ENCODE data around the gene NR3C2. TPM values are rescaled to one million over a fixed set of nuclear protein-coding genes. Genes with fewer than 3 reads are reported as not detected.

NR3C2 gene
- total RNA-seq, 1 experiment from 2014 or later: 0.26 TPM

DNA sequence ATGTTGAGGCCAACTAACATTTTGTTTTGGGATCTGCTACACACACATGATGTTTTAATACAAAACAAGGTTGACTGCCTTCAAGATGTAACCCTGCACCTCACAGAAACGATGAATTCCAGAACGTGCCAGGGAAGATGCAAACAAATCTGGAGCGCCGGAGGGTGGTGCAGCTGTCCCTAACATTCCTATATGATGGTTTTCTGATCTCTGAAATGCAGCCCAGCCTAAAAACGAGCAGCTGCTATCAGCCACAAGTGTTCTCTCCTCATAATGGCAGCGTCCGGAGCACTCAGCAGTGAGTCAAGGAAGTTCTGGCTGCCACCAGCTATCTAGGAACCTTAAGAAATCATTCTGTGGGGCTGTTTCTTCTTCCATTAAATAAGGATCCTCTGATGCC lies 333.4 kb downstream of the NR3C2 start:
- no TSS peak for BruUV-seq (replicated peaks)

DNA sequence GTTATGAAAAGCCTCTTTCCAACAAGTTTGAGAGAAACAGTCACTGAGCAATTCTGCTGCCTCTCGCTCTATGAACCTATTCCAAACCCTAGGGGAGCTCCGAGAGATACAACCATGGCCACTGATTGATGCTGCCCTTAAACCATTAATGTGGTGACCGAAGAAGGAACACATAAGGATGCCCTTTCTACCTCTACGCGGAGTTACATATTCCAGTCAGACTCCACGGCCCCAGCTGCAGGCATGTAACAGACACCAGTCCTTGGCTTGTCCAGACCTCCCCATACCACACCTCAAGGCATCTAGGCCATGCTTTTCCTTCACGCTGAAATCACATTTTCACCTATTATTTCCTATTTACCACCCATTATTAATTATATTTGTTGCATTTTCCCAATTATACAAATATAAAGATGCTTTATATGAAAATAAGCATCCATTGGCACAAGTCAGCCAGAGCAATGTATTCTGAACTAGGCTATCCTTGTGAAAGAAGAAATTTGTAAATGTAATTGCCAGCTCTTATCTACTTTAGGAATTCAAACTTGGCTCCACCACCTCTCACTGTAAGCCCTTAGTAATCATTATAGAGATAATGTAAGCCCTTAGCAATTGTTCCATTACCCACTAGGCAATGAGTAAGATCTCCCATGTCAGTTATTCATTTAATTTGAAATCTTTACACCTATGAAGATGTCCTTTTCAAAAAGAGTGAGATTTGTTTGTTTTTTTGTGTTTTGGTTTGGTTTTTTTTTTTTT lies 338.4 kb downstream of the NR3C2 start:
- Histone ChIP-seq H3K4me3 (ENCODE audit: low read depth in 2 of 2, low read length in 2 of 2) (no peak overlapping the region), H3K9me3 (ENCODE audit: control insufficient read depth, insufficient read depth, low read depth, low read length) (no peaks in the 10 kb centered on the region), H3K4me1 (ENCODE audit: control insufficient read depth, insufficient read depth, low read length) (no peaks in the 10 kb centered on the region), H3K36me3 (ENCODE audit: control insufficient read depth, insufficient read depth, low read length) (no peaks in the 10 kb centered on the region), H3K27me3 (ENCODE audit: control insufficient read depth, insufficient read depth, low read length) (peaks cover 2% of the 10 kb centered on the region; the same call in 1 of the 2 replicates), H3K27ac (ENCODE audit: low read length) (no peak overlapping the region)
- in situ Hi-C loops (cut with HindIII; ENCODE audit: low pct_unique_long_range_greater_than_20kb, low sequenced_read_pairs) (no loop called here), intact Hi-C loops (cut with micrococcal nuclease; ENCODE audit: unreplicated experiment) (no loop called here)
- DNase-seq (ENCODE audit: low read depth, low spot score) (no peak), ATAC-seq (no peak)
- no TSS peak for BruUV-seq (replicated peaks)
- TF ChIP-seq POLR2AphosphoS5 (IDR thresholded peaks at IDR 0.05; ENCODE audit: low read depth, low read length): no peak
- CTCF ChIA-PET: no interaction called here
- POLR2A ChIA-PET: no interaction called here

More for the DNA sequence above, 333.4 kb downstream of the NR3C2 start:
- in situ Hi-C loops (cut with HindIII; ENCODE audit: low pct_unique_long_range_greater_than_20kb, low sequenced_read_pairs) (no loop called here), intact Hi-C loops (cut with micrococcal nuclease; ENCODE audit: unreplicated experiment) (no loop called here)
- no peaks in the 10 kb centered on the region for H3K4me1 ChIP-seq (ENCODE audit: control insufficient read depth, insufficient read depth, low read length)
- no peak for DNase-seq (ENCODE audit: low read depth, low spot score)
- no peaks in the 10 kb centered on the region for H3K36me3 ChIP-seq (ENCODE audit: control insufficient read depth, insufficient read depth, low read length)
- CTCF ChIA-PET: no interaction called here
- POLR2A ChIA-PET: no interaction called here
- no peaks in the 10 kb centered on the region for H3K27me3 ChIP-seq (ENCODE audit: control insufficient read depth, insufficient read depth, low read length)
- ATAC-seq: no peak
- no peaks in the 10 kb centered on the region for H3K9me3 ChIP-seq (ENCODE audit: control insufficient read depth, insufficient read depth, low read depth, low read length)
- TF ChIP-seq POLR2AphosphoS5 (IDR thresholded peaks at IDR 0.05; ENCODE audit: low read depth, low read length): no peak
- no peak for TF ChIP-seq SIN3A (IDR thresholded peaks at IDR 0.05; ENCODE audit: borderline replicate concordance, insufficient read depth, low read depth, low read length)
- no peak for TF ChIP-seq TCF7L2 (IDR thresholded peaks at IDR 0.05; ENCODE audit: low read depth, low read length)
- TF ChIP-seq, protein P1, sequence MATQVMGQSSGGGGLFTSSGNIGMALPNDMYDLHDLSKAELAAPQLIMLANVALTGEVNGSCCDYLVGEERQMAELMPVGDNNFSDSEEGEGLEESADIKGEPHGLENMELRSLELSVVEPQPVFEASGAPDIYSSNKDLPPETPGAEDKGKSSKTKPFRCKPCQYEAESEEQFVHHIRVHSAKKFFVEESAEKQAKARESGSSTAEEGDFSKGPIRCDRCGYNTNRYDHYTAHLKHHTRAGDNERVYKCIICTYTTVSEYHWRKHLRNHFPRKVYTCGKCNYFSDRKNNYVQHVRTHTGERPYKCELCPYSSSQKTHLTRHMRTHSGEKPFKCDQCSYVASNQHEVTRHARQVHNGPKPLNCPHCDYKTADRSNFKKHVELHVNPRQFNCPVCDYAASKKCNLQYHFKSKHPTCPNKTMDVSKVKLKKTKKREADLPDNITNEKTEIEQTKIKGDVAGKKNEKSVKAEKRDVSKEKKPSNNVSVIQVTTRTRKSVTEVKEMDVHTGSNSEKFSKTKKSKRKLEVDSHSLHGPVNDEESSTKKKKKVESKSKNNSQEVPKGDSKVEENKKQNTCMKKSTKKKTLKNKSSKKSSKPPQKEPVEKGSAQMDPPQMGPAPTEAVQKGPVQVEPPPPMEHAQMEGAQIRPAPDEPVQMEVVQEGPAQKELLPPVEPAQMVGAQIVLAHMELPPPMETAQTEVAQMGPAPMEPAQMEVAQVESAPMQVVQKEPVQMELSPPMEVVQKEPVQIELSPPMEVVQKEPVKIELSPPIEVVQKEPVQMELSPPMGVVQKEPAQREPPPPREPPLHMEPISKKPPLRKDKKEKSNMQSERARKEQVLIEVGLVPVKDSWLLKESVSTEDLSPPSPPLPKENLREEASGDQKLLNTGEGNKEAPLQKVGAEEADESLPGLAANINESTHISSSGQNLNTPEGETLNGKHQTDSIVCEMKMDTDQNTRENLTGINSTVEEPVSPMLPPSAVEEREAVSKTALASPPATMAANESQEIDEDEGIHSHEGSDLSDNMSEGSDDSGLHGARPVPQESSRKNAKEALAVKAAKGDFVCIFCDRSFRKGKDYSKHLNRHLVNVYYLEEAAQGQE (IDR thresholded peaks at IDR 0.05; ENCODE audit: insufficient read depth in 1 of 2, low read depth in 2 of 2, low read length in 1 of 2): no peak
- no peak overlapping the region for H3K27ac ChIP-seq (ENCODE audit: low read length)
- H3K4me3 ChIP-seq (ENCODE audit: low read depth in 2 of 2, low read length in 2 of 2): no peak overlapping the region

DNA sequence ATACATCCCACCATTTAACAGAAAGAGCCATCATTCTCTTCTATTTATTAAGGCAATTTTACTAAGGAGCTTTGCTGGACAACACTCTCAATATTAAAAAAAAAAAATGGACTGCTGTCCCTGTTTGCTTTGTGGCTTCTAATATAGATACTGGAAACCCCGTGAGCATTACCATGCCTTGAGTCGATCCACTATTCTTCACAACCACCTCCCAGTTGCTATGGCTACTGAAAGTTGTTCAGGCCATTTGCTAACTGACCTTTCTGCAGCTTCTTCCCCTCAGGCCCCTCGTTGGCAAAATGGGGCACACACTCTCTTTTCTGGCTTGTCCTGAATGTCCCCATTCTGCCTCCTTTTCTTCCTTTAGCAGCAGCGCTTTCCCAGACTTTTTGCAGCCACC lies 340.4 kb downstream of the NR3C2 start:
- no peak for DNase-seq (ENCODE audit: low read depth, low spot score)
- H3K4me1 ChIP-seq (ENCODE audit: control insufficient read depth, insufficient read depth, low read length): no peaks in the 10 kb centered on the region
- ATAC-seq: no peak
- peaks cover 2% of the 10 kb centered on the region; the same call in 1 of the 2 replicates for H3K27me3 ChIP-seq (ENCODE audit: control insufficient read depth, insufficient read depth, low read length)
- no peak overlapping the region for H3K4me3 ChIP-seq (ENCODE audit: low read depth in 2 of 2, low read length in 2 of 2)
- CTCF ChIA-PET: no interaction called here
- intact Hi-C loops (cut with micrococcal nuclease; ENCODE audit: unreplicated experiment) (no loop called here), in situ Hi-C loops (cut with HindIII; ENCODE audit: low pct_unique_long_range_greater_than_20kb, low sequenced_read_pairs) (no loop called here)
- BruUV-seq (replicated peaks): no TSS peak
- TF ChIP-seq POLR2AphosphoS5 (IDR thresholded peaks at IDR 0.05; ENCODE audit: low read depth, low read length) (no peak), SIN3A (IDR thresholded peaks at IDR 0.05; ENCODE audit: borderline replicate concordance, insufficient read depth, low read depth, low read length) (no peak), TCF7L2 (IDR thresholded peaks at IDR 0.05; ENCODE audit: low read depth, low read length) (no peak)
- TF ChIP-seq, protein P2, sequence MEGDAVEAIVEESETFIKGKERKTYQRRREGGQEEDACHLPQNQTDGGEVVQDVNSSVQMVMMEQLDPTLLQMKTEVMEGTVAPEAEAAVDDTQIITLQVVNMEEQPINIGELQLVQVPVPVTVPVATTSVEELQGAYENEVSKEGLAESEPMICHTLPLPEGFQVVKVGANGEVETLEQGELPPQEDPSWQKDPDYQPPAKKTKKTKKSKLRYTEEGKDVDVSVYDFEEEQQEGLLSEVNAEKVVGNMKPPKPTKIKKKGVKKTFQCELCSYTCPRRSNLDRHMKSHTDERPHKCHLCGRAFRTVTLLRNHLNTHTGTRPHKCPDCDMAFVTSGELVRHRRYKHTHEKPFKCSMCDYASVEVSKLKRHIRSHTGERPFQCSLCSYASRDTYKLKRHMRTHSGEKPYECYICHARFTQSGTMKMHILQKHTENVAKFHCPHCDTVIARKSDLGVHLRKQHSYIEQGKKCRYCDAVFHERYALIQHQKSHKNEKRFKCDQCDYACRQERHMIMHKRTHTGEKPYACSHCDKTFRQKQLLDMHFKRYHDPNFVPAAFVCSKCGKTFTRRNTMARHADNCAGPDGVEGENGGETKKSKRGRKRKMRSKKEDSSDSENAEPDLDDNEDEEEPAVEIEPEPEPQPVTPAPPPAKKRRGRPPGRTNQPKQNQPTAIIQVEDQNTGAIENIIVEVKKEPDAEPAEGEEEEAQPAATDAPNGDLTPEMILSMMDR (IDR thresholded peaks at IDR 0.05): no peak
- TF ChIP-seq, protein P1 (IDR thresholded peaks at IDR 0.05; ENCODE audit: insufficient read depth in 1 of 2, low read depth in 2 of 2, low read length in 1 of 2): no peak
- POLR2A ChIA-PET: no interaction called here
- no peak overlapping the region for H3K27ac ChIP-seq (ENCODE audit: low read length)
- no peaks in the 10 kb centered on the region for H3K36me3 ChIP-seq (ENCODE audit: control insufficient read depth, insufficient read depth, low read length)
- no peaks in the 10 kb centered on the region for H3K9me3 ChIP-seq (ENCODE audit: control insufficient read depth, insufficient read depth, low read depth, low read length)

Measured in Panc1 (cell line).